ENCODE results near the gene BTG3.

Gene BTG3

GRCh38 chr21:17611414-17612022 is 1.2 kb downstream of the BTG3 start:
- Mint-ChIP-seq H3K4me3 (peak overlapping the region; percentile 94), H3K27me3 (no peaks in the 10 kb centered on the region), H3K36me3 (ENCODE audit: low read depth) (peaks cover 47% of the 10 kb centered on the region), H3K9me3 (no peaks in the 10 kb centered on the region), H3K27ac (peak overlapping the region; percentile 92), H3K4me1 (ENCODE audit: low read depth) (peaks cover 34% of the 10 kb centered on the region)

- peak overlapping the region; percentile 94 for H3K4me3 Mint-ChIP-seq
- no peaks in the 10 kb centered on the region for H3K27me3 Mint-ChIP-seq
- H3K36me3 Mint-ChIP-seq (ENCODE audit: low read depth): peaks cover 47% of the 10 kb centered on the region
- no peaks in the 10 kb centered on the region for H3K9me3 Mint-ChIP-seq
- H3K27ac Mint-ChIP-seq: peak overlapping the region; percentile 92
- peaks cover 33% of the 10 kb centered on the region for H3K4me1 Mint-ChIP-seq (ENCODE audit: low read depth)
Observed at GRCh38 chr21:17610911-17611310, 1.8 kb downstream of the BTG3 start.

- no peaks in the 10 kb centered on the region for H3K27me3 Mint-ChIP-seq
- H3K27ac Mint-ChIP-seq: no peak overlapping the region
- H3K4me1 Mint-ChIP-seq (ENCODE audit: low read depth): peaks cover 33% of the 10 kb centered on the region
- peaks cover 57% of the 10 kb centered on the region for H3K36me3 Mint-ChIP-seq (ENCODE audit: low read depth)
- no peaks in the 10 kb centered on the region for H3K9me3 Mint-ChIP-seq
- H3K4me3 Mint-ChIP-seq: peak overlapping the region; percentile 57
Observed at GRCh38 chr21:17609681-17610080, 3.0 kb downstream of the BTG3 start.

GRCh38 chr21:17607684-17608083 is 5.0 kb downstream of the BTG3 start:
- peaks cover 77% of the 10 kb centered on the region for H3K36me3 Mint-ChIP-seq (ENCODE audit: low read depth)
- no peak overlapping the region for H3K4me3 Mint-ChIP-seq
- H3K27me3 Mint-ChIP-seq: no peaks in the 10 kb centered on the region
- no peak overlapping the region for H3K27ac Mint-ChIP-seq
- peaks cover 46% of the 10 kb centered on the region for H3K4me1 Mint-ChIP-seq (ENCODE audit: low read depth)
- H3K9me3 Mint-ChIP-seq: no peaks in the 10 kb centered on the region

- Mint-ChIP-seq H3K27ac (no peak overlapping the region), H3K27me3 (no peaks in the 10 kb centered on the region), H3K4me3 (no peak overlapping the region), H3K36me3 (ENCODE audit: low read depth) (peaks cover 81% of the 10 kb centered on the region), H3K9me3 (no peaks in the 10 kb centered on the region), H3K4me1 (ENCODE audit: low read depth) (peaks cover 22% of the 10 kb centered on the region)
Observed at GRCh38 chr21:17602874-17603273, 9.8 kb downstream of the BTG3 start.

- H3K36me3 Mint-ChIP-seq (ENCODE audit: low read depth): peaks cover 88% of the 10 kb centered on the region
- no peak overlapping the region for H3K27ac Mint-ChIP-seq
- no peak overlapping the region for H3K4me3 Mint-ChIP-seq
- H3K4me1 Mint-ChIP-seq (ENCODE audit: low read depth): peaks cover 16% of the 10 kb centered on the region
- H3K27me3 Mint-ChIP-seq: no peaks in the 10 kb centered on the region
- no peaks in the 10 kb centered on the region for H3K9me3 Mint-ChIP-seq
Observed at GRCh38 chr21:17598437-17598836, 14.3 kb downstream of the BTG3 start.

- Mint-ChIP-seq H3K27ac (no peak overlapping the region), H3K9me3 (no peaks in the 10 kb centered on the region), H3K27me3 (no peaks in the 10 kb centered on the region), H3K4me3 (no peak overlapping the region), H3K4me1 (ENCODE audit: low read depth) (peaks cover 9% of the 10 kb centered on the region), H3K36me3 (ENCODE audit: low read depth) (peaks cover 88% of the 10 kb centered on the region)
Observed at GRCh38 chr21:17597680-17598079, 15.0 kb downstream of the BTG3 start.

GRCh38 chr21:17590430-17590829 is 22.3 kb downstream of the BTG3 start:
- Mint-ChIP-seq H3K4me1 (ENCODE audit: low read depth) (no peaks in the 10 kb centered on the region), H3K9me3 (no peaks in the 10 kb centered on the region), H3K27ac (no peak overlapping the region), H3K27me3 (no peaks in the 10 kb centered on the region), H3K36me3 (ENCODE audit: low read depth) (peaks cover 45% of the 10 kb centered on the region), H3K4me3 (no peak overlapping the region)

GRCh38 chr21:17585875-17586450 is 26.7 kb downstream of the BTG3 start:
- Mint-ChIP-seq H3K4me1 (ENCODE audit: low read depth) (no peaks in the 10 kb centered on the region), H3K9me3 (no peaks in the 10 kb centered on the region), H3K36me3 (ENCODE audit: low read depth) (peaks cover 8% of the 10 kb centered on the region), H3K4me3 (no peak overlapping the region), H3K27me3 (no peaks in the 10 kb centered on the region), H3K27ac (no peak overlapping the region)

GRCh38 chr21:17583898-17584297 is 28.8 kb downstream of the BTG3 start:
- Mint-ChIP-seq H3K36me3 (ENCODE audit: low read depth) (no peaks in the 10 kb centered on the region), H3K27me3 (no peaks in the 10 kb centered on the region), H3K4me3 (no peak overlapping the region), H3K27ac (no peak overlapping the region), H3K9me3 (no peaks in the 10 kb centered on the region), H3K4me1 (ENCODE audit: low read depth) (no peaks in the 10 kb centered on the region)

- no peaks in the 10 kb centered on the region for H3K36me3 Mint-ChIP-seq (ENCODE audit: low read depth)
- H3K4me1 Mint-ChIP-seq (ENCODE audit: low read depth): no peaks in the 10 kb centered on the region
- H3K27ac Mint-ChIP-seq: no peak overlapping the region
- H3K9me3 Mint-ChIP-seq: no peaks in the 10 kb centered on the region
- H3K27me3 Mint-ChIP-seq: no peaks in the 10 kb centered on the region
- H3K4me3 Mint-ChIP-seq: no peak overlapping the region
Observed at GRCh38 chr21:17580319-17580718, 32.4 kb downstream of the BTG3 start.

GRCh38 chr21:17578876-17579275 is 33.8 kb downstream of the BTG3 start:
- Mint-ChIP-seq H3K36me3 (ENCODE audit: low read depth) (no peaks in the 10 kb centered on the region), H3K4me1 (ENCODE audit: low read depth) (no peaks in the 10 kb centered on the region), H3K9me3 (no peaks in the 10 kb centered on the region), H3K4me3 (no peak overlapping the region), H3K27me3 (no peaks in the 10 kb centered on the region), H3K27ac (no peak overlapping the region)

GRCh38 chr21:17578162-17578561 is 34.5 kb downstream of the BTG3 start:
- Mint-ChIP-seq H3K36me3 (ENCODE audit: low read depth) (no peaks in the 10 kb centered on the region), H3K4me1 (ENCODE audit: low read depth) (no peaks in the 10 kb centered on the region), H3K27me3 (peaks cover under 1% of the 10 kb centered on the region), H3K4me3 (no peak overlapping the region), H3K27ac (no peak overlapping the region), H3K9me3 (no peaks in the 10 kb centered on the region)

- no peaks in the 10 kb centered on the region for H3K4me1 Mint-ChIP-seq (ENCODE audit: low read depth)
- no peak overlapping the region for H3K27ac Mint-ChIP-seq
- H3K36me3 Mint-ChIP-seq (ENCODE audit: low read depth): no peaks in the 10 kb centered on the region
- H3K4me3 Mint-ChIP-seq: no peak overlapping the region
- peaks cover 5% of the 10 kb centered on the region for H3K27me3 Mint-ChIP-seq
- H3K9me3 Mint-ChIP-seq: no peaks in the 10 kb centered on the region
Observed at GRCh38 chr21:17577701-17578100, 35.0 kb downstream of the BTG3 start.

GRCh38 chr21:17576080-17576835 is 36.4 kb downstream of the BTG3 start:
- Mint-ChIP-seq H3K9me3 (no peaks in the 10 kb centered on the region), H3K36me3 (ENCODE audit: low read depth) (no peaks in the 10 kb centered on the region), H3K4me1 (ENCODE audit: low read depth) (no peaks in the 10 kb centered on the region), H3K27me3 (peaks cover 5% of the 10 kb centered on the region), H3K4me3 (no peak overlapping the region), H3K27ac (no peak overlapping the region)
